AG10803 (cell line): Measurements from ENCODE around the gene PML.
A peak's percentile ranks its signal among the peaks of the same experiment; 100 is the strongest.

Experiments
- DNase-seq: peaks from one replicate; pipeline ENCODE4 v3.0.0; 2010; ENCODE audit warnings: low read depth
- H3K4me3 ChIP-seq: 2 replicates; pipeline ENCODE4 v1.5.1; 2011; ENCODE audit warnings: mild to moderate bottlenecking, low read length, control low read depth
- TF ChIP-seq, protein P1 (sequence below): conservative IDR thresholded peaks from 2 replicates; pipeline ENCODE4 v1.5.1; 2011; ENCODE audit warnings: mild to moderate bottlenecking, low read length, control low read depth, inconsistent platforms

The PML gene

DNA sequence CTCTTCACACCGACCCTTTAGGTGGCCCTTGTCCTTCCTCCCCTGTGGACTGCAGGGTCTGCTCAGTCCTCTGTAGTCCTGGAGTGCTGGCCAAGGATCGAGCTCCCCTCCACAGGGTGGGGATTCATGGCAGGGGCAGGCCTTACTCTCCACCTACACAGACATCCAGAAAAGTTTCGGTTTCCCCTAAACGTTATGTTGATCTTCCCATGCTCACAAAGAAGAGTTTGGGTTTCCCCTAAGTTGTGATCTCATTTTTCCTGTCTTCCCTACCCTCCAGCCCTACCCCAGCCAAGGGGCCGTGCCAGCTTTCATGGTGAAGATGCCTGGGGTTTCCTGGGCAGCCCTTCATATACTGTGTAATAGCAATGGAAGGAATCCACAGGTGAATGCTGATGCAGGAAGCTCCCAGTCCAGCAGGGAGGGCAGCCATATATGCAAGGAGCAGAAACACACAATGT, 12.7 kb upstream of the PML start:
- TF ChIP-seq, protein P1, sequence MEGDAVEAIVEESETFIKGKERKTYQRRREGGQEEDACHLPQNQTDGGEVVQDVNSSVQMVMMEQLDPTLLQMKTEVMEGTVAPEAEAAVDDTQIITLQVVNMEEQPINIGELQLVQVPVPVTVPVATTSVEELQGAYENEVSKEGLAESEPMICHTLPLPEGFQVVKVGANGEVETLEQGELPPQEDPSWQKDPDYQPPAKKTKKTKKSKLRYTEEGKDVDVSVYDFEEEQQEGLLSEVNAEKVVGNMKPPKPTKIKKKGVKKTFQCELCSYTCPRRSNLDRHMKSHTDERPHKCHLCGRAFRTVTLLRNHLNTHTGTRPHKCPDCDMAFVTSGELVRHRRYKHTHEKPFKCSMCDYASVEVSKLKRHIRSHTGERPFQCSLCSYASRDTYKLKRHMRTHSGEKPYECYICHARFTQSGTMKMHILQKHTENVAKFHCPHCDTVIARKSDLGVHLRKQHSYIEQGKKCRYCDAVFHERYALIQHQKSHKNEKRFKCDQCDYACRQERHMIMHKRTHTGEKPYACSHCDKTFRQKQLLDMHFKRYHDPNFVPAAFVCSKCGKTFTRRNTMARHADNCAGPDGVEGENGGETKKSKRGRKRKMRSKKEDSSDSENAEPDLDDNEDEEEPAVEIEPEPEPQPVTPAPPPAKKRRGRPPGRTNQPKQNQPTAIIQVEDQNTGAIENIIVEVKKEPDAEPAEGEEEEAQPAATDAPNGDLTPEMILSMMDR = no peak; the same call in 1 of the 2 replicates
- DNase-seq = no peak
- no peak overlapping the region for H3K4me3 ChIP-seq

DNA sequence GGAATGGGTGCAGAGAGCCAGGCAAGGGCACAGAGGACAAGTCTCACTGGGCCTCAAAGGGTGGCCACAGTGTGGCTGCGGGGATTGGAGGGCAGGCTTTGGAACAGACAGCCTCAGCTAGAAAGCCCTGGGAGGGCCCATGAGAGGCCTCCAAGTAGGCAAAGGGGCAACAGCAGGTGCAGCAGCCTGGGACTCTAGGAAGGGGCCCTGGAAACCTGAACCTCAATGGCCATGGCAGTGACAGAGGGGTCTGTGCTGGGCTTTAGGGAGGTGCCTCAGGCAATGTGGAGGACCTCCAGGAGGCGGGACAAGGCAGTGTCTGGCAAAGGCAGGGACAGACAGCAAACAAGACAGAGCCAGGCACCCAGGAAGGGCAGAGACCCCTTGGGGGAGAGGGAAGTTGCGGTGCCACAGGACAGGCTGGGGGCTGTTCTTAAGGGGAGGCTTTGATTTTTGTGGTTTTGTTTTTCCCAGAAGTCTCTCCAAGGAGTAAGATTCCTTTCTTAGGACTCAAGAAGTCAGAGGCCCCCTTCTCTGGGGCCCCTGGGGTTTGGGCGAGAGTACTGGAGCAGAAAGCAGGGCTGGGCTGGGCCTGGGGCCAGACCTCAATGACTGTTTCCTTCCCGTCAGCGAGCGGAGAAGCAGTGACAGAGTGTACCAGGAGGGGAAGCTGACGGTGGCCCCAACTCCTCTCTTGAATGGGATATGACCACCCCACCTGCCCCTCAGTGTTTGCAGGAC, 12.1 kb upstream of the PML start:
- DNase-seq = peak; percentile 96
- peak overlapping the region; percentile 33 for H3K4me3 ChIP-seq
- TF ChIP-seq, protein P1 = peak; percentile 16; the same call in 1 of the 2 replicates

- no peak overlapping the region; the same call in none of the 2 replicates for H3K4me3 ChIP-seq
- DNase-seq = peak; percentile 88
- TF ChIP-seq, protein P1 = no peak
Measured at GRCh38 chr15:73983211-73983727, 11.2 kb upstream of the PML start.

GRCh38 chr15:73983773-73984172, 10.7 kb upstream of the PML start:
- H3K4me3 ChIP-seq = no peak overlapping the region
- no peak for DNase-seq
- TF ChIP-seq, protein P1 = no peak

- H3K4me3 ChIP-seq = no peak overlapping the region
- TF ChIP-seq, protein P1 = no peak
Measured at GRCh38 chr15:73984208-73984979, 10.1 kb upstream of the PML start.

GRCh38 chr15:73985101-73985873, 9.2 kb upstream of the PML start:
- TF ChIP-seq, protein P1 = no peak
- peak; percentile 74 for DNase-seq

More at GRCh38 chr15:73984208-73984979, 10.1 kb upstream of the PML start:
- DNase-seq = no peak

More at GRCh38 chr15:73985101-73985873, 9.2 kb upstream of the PML start:
- H3K4me3 ChIP-seq = no peak overlapping the region
